Measurements from ENCODE around the gene DUSP2.

Gene DUSP2

GRCh38 chr2:96169868-96170507 lies 24.7 kb upstream of the DUSP2 start:
- no peak for TF ChIP-seq EP300 (IDR thresholded peaks at IDR 0.05; ENCODE audit: borderline replicate concordance)
- no peak for TF ChIP-seq NFIC (IDR thresholded peaks at IDR 0.05)
- TF ChIP-seq, protein P1, sequence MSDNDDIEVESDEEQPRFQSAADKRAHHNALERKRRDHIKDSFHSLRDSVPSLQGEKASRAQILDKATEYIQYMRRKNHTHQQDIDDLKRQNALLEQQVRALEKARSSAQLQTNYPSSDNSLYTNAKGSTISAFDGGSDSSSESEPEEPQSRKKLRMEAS (IDR thresholded peaks at IDR 0.05), result no peak
- no peak for TF ChIP-seq TCF12 (IDR thresholded peaks at IDR 0.05; ENCODE audit: low read depth)
- no peak for TF ChIP-seq FOXM1 (IDR thresholded peaks at IDR 0.05; ENCODE audit: borderline replicate concordance, low read depth)
- TF ChIP-seq TAF1 (IDR thresholded peaks at IDR 0.05; ENCODE audit: low read depth), result no peak
- no peak for TF ChIP-seq ZBTB7A (IDR thresholded peaks at IDR 0.05; ENCODE audit: low read depth)
- no peak for TF ChIP-seq YY1 (IDR thresholded peaks at IDR 0.05; ENCODE audit: low read depth)
- no peak for TF ChIP-seq TEAD4 (IDR thresholded peaks at IDR 0.05)
- TF ChIP-seq, protein P2, sequence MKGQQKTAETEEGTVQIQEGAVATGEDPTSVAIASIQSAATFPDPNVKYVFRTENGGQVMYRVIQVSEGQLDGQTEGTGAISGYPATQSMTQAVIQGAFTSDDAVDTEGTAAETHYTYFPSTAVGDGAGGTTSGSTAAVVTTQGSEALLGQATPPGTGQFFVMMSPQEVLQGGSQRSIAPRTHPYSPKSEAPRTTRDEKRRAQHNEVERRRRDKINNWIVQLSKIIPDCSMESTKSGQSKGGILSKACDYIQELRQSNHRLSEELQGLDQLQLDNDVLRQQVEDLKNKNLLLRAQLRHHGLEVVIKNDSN (IDR thresholded peaks at IDR 0.05), result no peak
- no peak for TF ChIP-seq EGR1 (IDR thresholded peaks at IDR 0.05)
- no peak for TF ChIP-seq RAD21 (IDR thresholded peaks at IDR 0.05; ENCODE audit: low read depth)
- no peak for TF ChIP-seq CREB1 (IDR thresholded peaks at IDR 0.05; ENCODE audit: low read depth)

DNA sequence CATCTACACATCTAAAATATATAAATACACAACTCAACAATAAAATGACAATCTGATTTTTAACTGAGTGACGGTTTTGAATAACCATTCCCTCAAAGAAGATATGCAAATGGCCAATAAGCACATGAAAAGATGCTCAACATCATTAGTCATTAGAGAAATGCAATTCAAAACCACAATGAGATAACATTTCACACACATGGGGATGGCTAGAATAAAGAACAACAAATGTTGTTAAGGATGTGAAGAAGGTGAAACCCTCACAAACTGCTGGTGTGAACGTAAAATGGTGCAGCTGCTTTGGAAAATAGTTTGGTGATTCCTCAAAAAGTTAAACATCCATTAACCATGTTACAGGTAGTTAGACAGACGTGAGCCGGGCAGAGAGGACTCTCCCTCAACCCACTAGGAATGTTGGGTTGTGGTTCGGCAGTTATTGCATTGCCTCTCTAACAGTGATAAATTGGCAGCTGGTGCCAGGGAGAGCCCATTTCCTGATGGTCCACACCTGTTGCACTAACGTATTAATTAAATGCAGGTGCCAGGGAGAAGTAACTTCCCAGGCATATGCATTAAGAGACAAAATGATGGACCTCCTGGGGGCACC lies 22.3 kb upstream of the DUSP2 start:
- no peak for TF ChIP-seq TEAD4 (IDR thresholded peaks at IDR 0.05)
- TF ChIP-seq REST (IDR thresholded peaks at IDR 0.05; ENCODE audit: low read depth), result no peak
- TF ChIP-seq, protein P1 (IDR thresholded peaks at IDR 0.05), result no peak
- no peak for TF ChIP-seq EP300 (IDR thresholded peaks at IDR 0.05; ENCODE audit: borderline replicate concordance)
- no peak for TF ChIP-seq EGR1 (IDR thresholded peaks at IDR 0.05)
- TF ChIP-seq YY1 (IDR thresholded peaks at IDR 0.05; ENCODE audit: low read depth), result no peak
- no peak for TF ChIP-seq NFIC (IDR thresholded peaks at IDR 0.05)
- TF ChIP-seq TAF1 (IDR thresholded peaks at IDR 0.05; ENCODE audit: low read depth), result no peak
- no peak for TF ChIP-seq FOXM1 (IDR thresholded peaks at IDR 0.05; ENCODE audit: borderline replicate concordance, low read depth)
- TF ChIP-seq RAD21 (IDR thresholded peaks at IDR 0.05; ENCODE audit: low read depth), result no peak
- TF ChIP-seq, protein P2 (IDR thresholded peaks at IDR 0.05), result no peak
- no peak for TF ChIP-seq CREB1 (IDR thresholded peaks at IDR 0.05; ENCODE audit: low read depth)

- TF ChIP-seq, protein P1 (IDR thresholded peaks at IDR 0.05), result no peak
- TF ChIP-seq, protein P2 (IDR thresholded peaks at IDR 0.05), result peak; percentile 72
Observed at GRCh38 chr2:96164459-96165184, 19.4 kb upstream of the DUSP2 start.

DNA sequence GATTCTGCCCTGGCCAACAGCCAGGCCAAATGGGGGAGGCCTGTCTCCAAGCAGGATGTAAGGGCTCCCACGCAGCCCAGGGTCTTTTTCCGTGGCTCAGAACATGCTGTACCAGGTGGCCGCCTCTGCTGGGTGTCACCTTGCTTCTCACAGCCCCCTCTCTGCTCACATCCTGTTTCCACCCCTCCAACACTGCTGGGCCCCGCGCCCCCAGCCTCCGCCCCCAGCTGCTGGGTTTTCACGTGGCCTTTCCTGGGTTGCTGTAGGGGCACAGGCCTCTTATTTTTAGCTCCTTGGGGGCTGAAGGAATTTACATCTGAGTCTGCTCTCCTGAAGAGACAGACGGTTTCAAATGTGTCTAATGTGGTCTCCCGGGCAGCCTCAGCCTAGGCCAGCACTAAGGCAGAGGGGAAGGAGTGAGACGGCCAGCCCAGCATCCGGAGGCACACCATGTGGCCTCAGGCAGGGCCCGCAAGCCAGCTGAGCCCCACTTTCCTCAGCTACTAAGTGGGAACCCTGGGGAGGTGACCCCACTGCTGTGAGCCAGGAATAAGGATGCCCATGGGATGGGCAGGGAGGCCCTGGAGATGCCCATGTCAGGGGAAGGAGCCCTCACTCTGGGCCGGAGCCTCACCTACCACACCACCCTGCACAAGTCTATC lies 18.7 kb upstream of the DUSP2 start:
- no peak for TF ChIP-seq EP300 (IDR thresholded peaks at IDR 0.05; ENCODE audit: borderline replicate concordance)
- TF ChIP-seq EGR1 (IDR thresholded peaks at IDR 0.05), result no peak
- TF ChIP-seq TCF12 (IDR thresholded peaks at IDR 0.05; ENCODE audit: low read depth), result no peak
- TF ChIP-seq CREB1 (IDR thresholded peaks at IDR 0.05; ENCODE audit: low read depth), result no peak
- TF ChIP-seq CEBPB (IDR thresholded peaks at IDR 0.05), result no peak
- TF ChIP-seq, protein P1 (IDR thresholded peaks at IDR 0.05), result no peak
- TF ChIP-seq TAF1 (IDR thresholded peaks at IDR 0.05; ENCODE audit: low read depth), result no peak
- no peak for TF ChIP-seq RAD21 (IDR thresholded peaks at IDR 0.05; ENCODE audit: low read depth)
- no peak for TF ChIP-seq YY1 (IDR thresholded peaks at IDR 0.05; ENCODE audit: low read depth)
- TF ChIP-seq ZBTB7A (IDR thresholded peaks at IDR 0.05; ENCODE audit: low read depth), result no peak
- TF ChIP-seq NFIC (IDR thresholded peaks at IDR 0.05), result no peak
- TF ChIP-seq REST (IDR thresholded peaks at IDR 0.05; ENCODE audit: low read depth), result no peak
- TF ChIP-seq, protein P2 (IDR thresholded peaks at IDR 0.05), result no peak
- no peak for TF ChIP-seq TEAD4 (IDR thresholded peaks at IDR 0.05)
- TF ChIP-seq FOXM1 (IDR thresholded peaks at IDR 0.05; ENCODE audit: borderline replicate concordance, low read depth), result no peak
